ENCODE measurements around the gene SF3B3. TPM values are rescaled to one million over a fixed set of nuclear protein-coding genes. Genes with fewer than 3 reads are reported as not detected.

Gene SF3B3
- total RNA-seq, 4 donors from 2014 or later: 103 to 132 (median 119) TPM

- peak; percentile 49 to 62 for DNase-seq (ENCODE audit: low spot score in 2 of 2)
- Histone ChIP-seq H3K27me3 (no peaks in the 10 kb centered on the region), H3K9me3 (no peaks in the 10 kb centered on the region), H3K4me1 (peaks cover 0 to 83% (median 34%) of the 10 kb centered on the region in 4 donors), H3K27ac (peak overlapping the region in 2 of 4 donors; percentile 76 to 88), H3K4me3 (no peak overlapping the region), H3K36me3 (no peaks in the 10 kb centered on the region)
- TF ChIP-seq POLR2A (IDR thresholded peaks at IDR 0.05) (no peak), EP300 (IDR thresholded peaks at IDR 0.05) (peak; percentile 38 to 68)
Measured at GRCh38 chr16:70594569-70594968, 71.0 kb downstream of the SF3B3 start.

GRCh38 chr16:70597135-70597835 is 73.7 kb downstream of the SF3B3 start:
- TF ChIP-seq CTCF (IDR thresholded peaks at IDR 0.05) (no peak), EP300 (IDR thresholded peaks at IDR 0.05) (no peak), POLR2A (IDR thresholded peaks at IDR 0.05) (no peak)
- H3K27me3 ChIP-seq: no peaks in the 10 kb centered on the region
- H3K4me3 ChIP-seq: no peak overlapping the region
- H3K36me3 ChIP-seq: peaks cover 0 to 5% (median 0%) of the 10 kb centered on the region in 3 donors
- peaks cover 0 to 77% (median 23%) of the 10 kb centered on the region in 4 donors for H3K4me1 ChIP-seq
- H3K9me3 ChIP-seq: no peaks in the 10 kb centered on the region
- 83 to 88% methylated on average over 4 of the region's 4 CpGs for WGBS, 2 donors
- H3K27ac ChIP-seq: peak overlapping the region in 3 of 4 donors; percentile 4 to 79 (median 48)
- no peak for DNase-seq (ENCODE audit: low spot score in 2 of 2)

GRCh38 chr16:70598937-70599503 is 75.4 kb downstream of the SF3B3 start:
- no peaks in the 10 kb centered on the region for H3K27me3 ChIP-seq
- no peaks in the 10 kb centered on the region for H3K9me3 ChIP-seq
- no peak for DNase-seq (ENCODE audit: low spot score in 2 of 2)
- H3K4me3 ChIP-seq: no peak overlapping the region
- peaks cover 0 to 5% (median 0%) of the 10 kb centered on the region in 3 donors for H3K36me3 ChIP-seq
- peaks cover 0 to 80% (median 22%) of the 10 kb centered on the region in 4 donors for H3K4me1 ChIP-seq
- WGBS, 2 donors: 67% methylated on average over 6 of the region's 6 CpGs
- no peak for TF ChIP-seq POLR2A (IDR thresholded peaks at IDR 0.05)
- H3K27ac ChIP-seq: peak overlapping the region in 3 of 4 donors; percentile 5 to 79 (median 48)

GRCh38 chr16:70600730-70601129 is 77.1 kb downstream of the SF3B3 start:
- Histone ChIP-seq H3K4me1 (peaks cover 0 to 84% (median 21%) of the 10 kb centered on the region in 4 donors), H3K27ac (peak overlapping the region; percentile 5 to 79 (median 56)), H3K36me3 (peaks cover 0 to 5% (median 0%) of the 10 kb centered on the region in 3 donors), H3K9me3 (no peaks in the 10 kb centered on the region), H3K4me3 (no peak overlapping the region), H3K27me3 (no peaks in the 10 kb centered on the region)
- TF ChIP-seq CTCF (IDR thresholded peaks at IDR 0.05): no peak
- no peak for TF ChIP-seq EP300 (IDR thresholded peaks at IDR 0.05)
- TF ChIP-seq POLR2A (IDR thresholded peaks at IDR 0.05): no peak
- 84 to 87% methylated on average over 3 of the region's 3 CpGs for WGBS, 2 donors
- DNase-seq (ENCODE audit: low spot score in 2 of 2): no peak

- Histone ChIP-seq H3K4me3 (no peak overlapping the region), H3K4me1 (peaks cover 0 to 82% (median 23%) of the 10 kb centered on the region in 4 donors), H3K27me3 (no peaks in the 10 kb centered on the region), H3K27ac (peak overlapping the region in 3 of 4 donors; percentile 37 to 79 (median 74)), H3K9me3 (no peaks in the 10 kb centered on the region), H3K36me3 (peaks cover 0 to 5% (median 0%) of the 10 kb centered on the region in 3 donors)
- TF ChIP-seq POLR2A (IDR thresholded peaks at IDR 0.05) (no peak), CTCF (IDR thresholded peaks at IDR 0.05) (no peak), EP300 (IDR thresholded peaks at IDR 0.05) (no peak)
- no peak for DNase-seq (ENCODE audit: low spot score in 2 of 2)
- WGBS, 2 donors: 65 to 70% methylated on average over 7 to 8 of the region's 8 CpGs
Measured at GRCh38 chr16:70601576-70602575, 78.3 kb downstream of the SF3B3 start.
